Subcutaneous adipose tissue (tissue), 4 donors: ENCODE results near the gene FMN1. TPM values are rescaled to one million over a fixed set of nuclear protein-coding genes. Genes with fewer than 3 reads are reported as not detected.

Experiments used
- total RNA-seq, 4 donors: library from RNA; depleted of rRNA; stranded (reverse); fragments of >200 nt; gene quantifications; one replicate each; pipeline ENCODE4 v1.1.0, GENCODE V29; 2016
- TF ChIP-seq, protein P1 (sequence below): fragments of 450-650 bp; IDR thresholded peaks from one replicate; pipeline ENCODE4 v1.5.1; 2016; ENCODE audit warnings: low read depth, mild to moderate bottlenecking, control low read depth, antibody characterized with exemption, moderate library complexity

The FMN1 gene
- total RNA-seq, 4 donors from 2014 or later: 15.6 to 76.7 (median 53.9) TPM

DNA sequence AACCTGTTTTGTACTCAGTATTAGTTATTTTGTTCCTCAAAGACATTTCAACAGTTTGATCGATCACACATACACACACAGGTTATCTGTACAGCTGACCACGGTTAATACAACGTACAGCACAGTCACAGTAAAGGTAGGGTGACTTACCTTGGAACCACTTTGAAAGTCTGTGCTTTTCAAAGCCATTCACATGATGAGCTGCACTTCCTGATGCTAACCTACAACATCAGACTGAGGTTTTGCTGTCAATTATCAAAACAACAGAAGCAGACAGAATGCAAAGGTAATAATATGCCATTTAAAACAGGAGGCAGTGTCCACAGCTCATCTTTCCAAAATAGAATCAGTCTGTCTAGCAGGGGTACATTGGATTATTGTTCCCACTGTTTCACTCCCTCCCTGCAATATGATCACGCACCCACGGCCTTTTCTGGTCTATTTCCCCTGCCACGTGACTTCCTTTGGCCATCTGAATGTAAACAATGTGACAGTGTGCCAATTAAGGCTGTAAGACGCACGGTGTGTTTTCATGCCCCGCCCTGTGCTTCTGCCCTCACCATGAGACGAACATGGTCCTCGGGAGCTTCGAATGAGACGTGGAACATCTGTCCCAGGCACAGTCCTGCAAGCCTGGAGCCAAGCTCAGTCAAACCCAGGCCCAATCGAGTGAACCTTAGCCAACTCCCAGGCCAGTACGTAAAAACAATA is 102.4 kb downstream of the FMN1 start:
- TF ChIP-seq, protein P1, sequence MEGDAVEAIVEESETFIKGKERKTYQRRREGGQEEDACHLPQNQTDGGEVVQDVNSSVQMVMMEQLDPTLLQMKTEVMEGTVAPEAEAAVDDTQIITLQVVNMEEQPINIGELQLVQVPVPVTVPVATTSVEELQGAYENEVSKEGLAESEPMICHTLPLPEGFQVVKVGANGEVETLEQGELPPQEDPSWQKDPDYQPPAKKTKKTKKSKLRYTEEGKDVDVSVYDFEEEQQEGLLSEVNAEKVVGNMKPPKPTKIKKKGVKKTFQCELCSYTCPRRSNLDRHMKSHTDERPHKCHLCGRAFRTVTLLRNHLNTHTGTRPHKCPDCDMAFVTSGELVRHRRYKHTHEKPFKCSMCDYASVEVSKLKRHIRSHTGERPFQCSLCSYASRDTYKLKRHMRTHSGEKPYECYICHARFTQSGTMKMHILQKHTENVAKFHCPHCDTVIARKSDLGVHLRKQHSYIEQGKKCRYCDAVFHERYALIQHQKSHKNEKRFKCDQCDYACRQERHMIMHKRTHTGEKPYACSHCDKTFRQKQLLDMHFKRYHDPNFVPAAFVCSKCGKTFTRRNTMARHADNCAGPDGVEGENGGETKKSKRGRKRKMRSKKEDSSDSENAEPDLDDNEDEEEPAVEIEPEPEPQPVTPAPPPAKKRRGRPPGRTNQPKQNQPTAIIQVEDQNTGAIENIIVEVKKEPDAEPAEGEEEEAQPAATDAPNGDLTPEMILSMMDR: no peak

DNA sequence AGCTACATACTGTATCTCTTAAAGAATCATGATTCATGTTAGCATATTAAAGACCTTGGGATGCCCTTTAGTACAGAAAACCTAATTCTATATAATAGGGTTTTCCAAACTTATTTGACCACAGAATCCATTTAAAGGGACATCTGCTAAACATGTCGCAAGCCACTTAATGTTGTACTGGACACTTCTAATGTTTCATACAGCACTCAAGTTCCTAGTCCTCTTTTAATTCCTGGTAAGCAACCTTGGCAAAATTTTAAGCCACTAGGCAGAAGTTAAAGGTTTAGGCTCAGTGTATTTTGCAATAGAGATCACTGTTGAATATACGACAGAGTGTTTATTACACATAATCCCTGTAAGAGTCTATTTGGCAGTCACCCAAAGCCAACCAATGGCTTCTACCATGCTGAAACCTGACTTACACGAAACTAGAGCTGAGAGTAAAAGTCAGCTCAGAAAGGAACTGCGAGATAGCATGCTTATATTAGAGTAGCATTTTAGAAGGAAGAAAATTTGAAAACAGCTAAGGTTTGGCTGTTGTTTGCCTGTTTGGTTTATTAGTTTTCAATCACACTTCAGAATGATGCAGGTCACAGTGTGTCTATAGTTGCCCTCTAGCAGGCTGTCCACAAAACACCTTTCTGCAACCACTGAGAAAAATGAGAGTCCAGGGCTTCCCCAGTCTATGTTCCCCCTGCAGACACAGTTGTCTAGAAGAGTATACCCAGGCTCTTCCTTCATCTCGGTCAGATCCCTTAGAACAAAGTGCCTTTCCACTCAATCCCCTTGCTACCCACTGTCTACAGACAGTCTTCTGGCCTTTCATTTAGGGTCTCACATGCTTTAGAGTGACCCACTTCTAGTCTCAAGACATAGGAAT is 104.4 kb downstream of the FMN1 start:
- TF ChIP-seq, protein P1: no peak

GRCh38 chr15:33089165-33089877 is 105.2 kb downstream of the FMN1 start:
- TF ChIP-seq, protein P1: no peak

DNA sequence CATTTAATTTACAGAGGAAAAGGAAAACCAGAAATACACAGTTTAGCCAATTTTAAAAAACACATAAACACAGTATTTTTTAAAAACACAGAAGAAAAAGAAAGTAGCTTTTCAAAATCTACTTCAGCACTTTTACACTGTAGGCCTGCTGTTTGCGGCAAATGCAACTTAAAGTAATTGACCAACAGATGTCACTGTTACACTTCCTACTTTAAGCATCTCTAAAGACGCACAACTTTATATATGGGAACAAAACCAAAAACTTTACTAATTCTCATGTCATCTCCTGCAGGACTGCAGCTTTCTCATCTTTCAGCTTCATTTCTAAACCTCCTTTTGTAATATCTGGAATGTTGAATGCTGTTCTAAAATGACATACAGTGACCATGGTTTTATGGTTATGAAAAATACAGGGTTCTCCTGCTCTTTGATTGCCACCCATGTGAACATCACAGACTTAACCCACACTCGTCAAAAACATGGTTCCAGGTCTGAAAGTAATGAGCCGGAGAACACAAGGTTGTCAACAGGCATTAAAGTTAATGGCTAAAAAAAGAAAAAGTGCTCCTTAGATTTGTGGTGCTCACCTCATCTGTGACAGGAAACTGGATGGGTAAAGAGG is 107.9 kb downstream of the FMN1 start:
- TF ChIP-seq, protein P1: no peak

GRCh38 chr15:33084661-33085060 is 109.9 kb downstream of the FMN1 start:
- TF ChIP-seq, protein P1: no peak

DNA sequence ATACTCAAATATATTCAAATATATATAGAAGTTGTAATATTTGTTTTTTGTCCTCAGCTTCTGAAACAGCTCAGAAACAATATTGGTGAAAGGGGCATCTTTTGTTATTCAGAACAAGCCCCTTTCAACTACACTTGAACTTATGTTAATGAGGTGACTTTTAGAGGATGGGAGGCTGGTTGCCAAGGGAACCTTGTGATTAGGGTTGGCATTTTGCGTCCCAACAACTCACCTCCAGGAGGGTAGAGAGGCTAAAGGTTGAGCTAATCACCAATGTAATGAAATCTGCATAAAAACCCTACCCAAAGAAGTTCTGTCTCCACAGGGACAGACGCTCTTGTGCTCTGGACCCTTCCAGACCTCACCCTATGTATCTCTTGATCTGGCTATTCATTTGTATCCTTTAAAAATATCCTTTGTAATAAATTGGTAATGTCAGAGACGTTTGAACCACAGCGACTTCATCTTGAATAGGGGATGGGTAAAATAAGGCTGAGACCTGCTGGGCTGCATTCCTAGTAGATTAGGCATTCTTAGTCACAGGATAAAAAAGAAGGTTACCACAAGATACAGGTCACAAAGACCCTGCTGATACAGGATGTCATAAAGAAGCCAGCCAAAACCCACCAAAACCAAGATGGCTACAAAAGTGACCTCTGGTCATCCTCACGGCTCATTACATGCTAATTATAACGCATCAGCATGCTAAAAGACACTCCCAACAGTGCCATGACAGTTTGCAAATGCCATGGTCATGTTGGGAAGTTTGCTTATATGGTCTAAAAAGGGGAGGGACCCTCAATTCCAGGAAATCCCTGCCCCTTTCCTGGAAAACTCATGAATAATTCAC is 111.1 kb downstream of the FMN1 start:
- TF ChIP-seq, protein P1: no peak
